Stimulated activated CD8-positive, alpha-beta memory T cell treated with anti-CD3 and anti-CD28 coated beads, Interleukin-15, amount 100 ng/mL, for 4 hours (primary cell): ENCODE measurements around the gene NKIRAS1.
A peak's percentile ranks its signal among the peaks of the same experiment; 100 is the strongest.

Experiments
- DNase-seq, 2 donors: peaks; one replicate each; pipeline ENCODE4 v3.0.0-alpha.2; 2020; ENCODE audit warnings: low read depth in 2 of 2

Gene NKIRAS1

GRCh38 chr3:23916886-23917678 lies at the start of gene NKIRAS1, which contains the start of gene RPL15:
Gene NKIRAS1, minus strand, starts transcription at chr3:23916990. Its CDS starts 6,086 bp downstream, at chr3:23910904.
Gene RPL15, plus strand, starts transcription at chr3:23917132. Its CDS starts 728 bp downstream, at chr3:23917860.
- peak; percentile 94 to 97 for DNase-seq

GRCh38 chr3:23966328-23966727 lies 49.5 kb upstream of the NKIRAS1 start:
- DNase-seq = no peak

GRCh38 chr3:23964537-23965235 lies 47.9 kb upstream of the NKIRAS1 start:
- DNase-seq = no peak

GRCh38 chr3:23961913-23962312 lies 45.1 kb upstream of the NKIRAS1 start:
- no peak for DNase-seq

- DNase-seq = no peak
These were observed 44.3 kb upstream of the NKIRAS1 start for GRCh38 chr3:23961066-23961465.

GRCh38 chr3:23960649-23961048 lies 43.9 kb upstream of the NKIRAS1 start:
- DNase-seq = no peak

- no peak for DNase-seq
These were observed 42.5 kb upstream of the NKIRAS1 start for GRCh38 chr3:23959135-23959900.

GRCh38 chr3:23956701-23957100 lies 39.9 kb upstream of the NKIRAS1 start:
- DNase-seq = no peak

- DNase-seq = no peak
These were observed 37.4 kb upstream of the NKIRAS1 start for GRCh38 chr3:23954144-23954543.

GRCh38 chr3:23953523-23953922 lies 36.7 kb upstream of the NKIRAS1 start:
- no peak for DNase-seq

- no peak for DNase-seq
These were observed 35.9 kb upstream of the NKIRAS1 start for GRCh38 chr3:23952646-23953045.

- DNase-seq = no peak
These were observed 33.5 kb upstream of the NKIRAS1 start for GRCh38 chr3:23950293-23950692.

- no peak for DNase-seq
These were observed 33.0 kb upstream of the NKIRAS1 start for GRCh38 chr3:23949784-23950183.

GRCh38 chr3:23948761-23949160 lies 32.0 kb upstream of the NKIRAS1 start:
- DNase-seq = no peak

GRCh38 chr3:23945913-23946687 lies 29.3 kb upstream of the NKIRAS1 start:
- DNase-seq = peak; percentile 92 to 98

- no peak for DNase-seq
These were observed 28.8 kb upstream of the NKIRAS1 start for GRCh38 chr3:23945663-23945912.

GRCh38 chr3:23944861-23945662 lies 28.3 kb upstream of the NKIRAS1 start, which contains the start of gene NR1D2:
Gene NR1D2, plus strand, starts transcription at chr3:23945286. Its CDS starts 293 bp downstream, at chr3:23945579.
- DNase-seq = peak; percentile 46 to 68

- DNase-seq = no peak
These were observed 27.4 kb upstream of the NKIRAS1 start for GRCh38 chr3:23944007-23944783.

- DNase-seq = no peak
These were observed 25.8 kb upstream of the NKIRAS1 start for GRCh38 chr3:23942546-23942945.

GRCh38 chr3:23941440-23941839 lies 24.6 kb upstream of the NKIRAS1 start:
- no peak for DNase-seq
